Measurements from ENCODE around the gene RBM15. TPM values are rescaled to one million over a fixed set of nuclear protein-coding genes. Genes with fewer than 3 reads are reported as not detected.

The RBM15 gene
- total and polyA plus RNA-seq, 5 donors from 2014 or later = 7.5 to 53.3 (median 12.1) TPM

DNA sequence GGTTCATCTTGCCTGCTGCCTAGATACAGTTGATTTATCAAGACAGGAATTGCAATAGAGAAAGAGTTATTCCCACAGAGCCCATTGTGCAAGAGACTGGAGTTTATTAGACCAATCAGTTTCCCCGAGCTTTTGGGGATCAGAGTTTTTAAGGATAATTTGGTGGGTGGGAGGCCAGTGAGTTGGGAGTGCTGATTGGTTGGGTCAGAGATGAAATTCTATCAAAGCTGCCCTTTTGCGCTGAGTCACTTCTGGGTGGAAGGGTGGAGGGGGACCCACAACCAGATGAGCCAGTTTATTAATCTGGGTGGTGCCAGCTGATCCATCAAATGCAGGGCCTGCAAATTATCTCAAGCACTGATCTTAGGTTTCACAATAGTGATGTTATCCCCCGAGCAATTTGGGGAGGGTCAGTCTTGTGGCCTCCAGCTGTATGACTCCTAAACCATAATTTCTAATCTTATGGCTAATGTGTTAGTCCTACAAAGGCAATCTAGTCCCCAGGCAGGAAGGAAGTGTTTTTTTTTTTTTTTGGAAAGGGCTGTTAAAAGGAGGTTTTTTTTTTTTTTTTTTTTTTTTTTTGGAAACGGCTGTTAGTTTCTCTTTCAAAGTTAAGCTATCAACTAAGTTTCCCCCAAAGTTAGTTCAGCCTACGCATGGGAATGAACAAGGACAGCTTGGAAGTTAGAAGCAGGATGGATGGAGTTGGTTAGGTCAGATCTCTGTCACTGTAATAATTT, 44.2 kb downstream of the RBM15 start:
- Mint-ChIP-seq H3K4me3 (peak overlapping the region in 2 of 4 donors; percentile 14 to 37), H3K4me1 (peaks cover 4 to 14% (median 10%) of the 10 kb centered on the region in 4 donors), H3K9me3 (no peaks in the 10 kb centered on the region), H3K27ac (peak overlapping the region; percentile 27 to 78 (median 48)), H3K27me3 (no peaks in the 10 kb centered on the region), H3K36me3 (peaks cover 5% of the 10 kb centered on the region)
- Histone ChIP-seq H3K36me3 (ENCODE audit: control insufficient read depth, insufficient read depth, low read length) (no peaks in the 10 kb centered on the region), H3K4me1 (ENCODE audit: control insufficient read depth, insufficient read depth, low read length, poor library complexity, severe bottlenecking) (no peaks in the 10 kb centered on the region), H3K9me3 (ENCODE audit: control insufficient read depth in 2 of 2, low read length in 2 of 2) (no peaks in the 10 kb centered on the region), H3K27me3 (ENCODE audit: control insufficient read depth, insufficient read depth, low read length) (no peaks in the 10 kb centered on the region), H3K27ac (ENCODE audit: insufficient read depth, low read length, poor library complexity, severe bottlenecking) (no peak overlapping the region), H3K4me3 (ENCODE audit: low read depth, low read length) (peak overlapping the region; percentile 21)
- DNase-seq (peak in 1 of 3 donors; percentile 29), ATAC-seq (ENCODE audit: low read depth in 2 of 2) (no peak)

DNA sequence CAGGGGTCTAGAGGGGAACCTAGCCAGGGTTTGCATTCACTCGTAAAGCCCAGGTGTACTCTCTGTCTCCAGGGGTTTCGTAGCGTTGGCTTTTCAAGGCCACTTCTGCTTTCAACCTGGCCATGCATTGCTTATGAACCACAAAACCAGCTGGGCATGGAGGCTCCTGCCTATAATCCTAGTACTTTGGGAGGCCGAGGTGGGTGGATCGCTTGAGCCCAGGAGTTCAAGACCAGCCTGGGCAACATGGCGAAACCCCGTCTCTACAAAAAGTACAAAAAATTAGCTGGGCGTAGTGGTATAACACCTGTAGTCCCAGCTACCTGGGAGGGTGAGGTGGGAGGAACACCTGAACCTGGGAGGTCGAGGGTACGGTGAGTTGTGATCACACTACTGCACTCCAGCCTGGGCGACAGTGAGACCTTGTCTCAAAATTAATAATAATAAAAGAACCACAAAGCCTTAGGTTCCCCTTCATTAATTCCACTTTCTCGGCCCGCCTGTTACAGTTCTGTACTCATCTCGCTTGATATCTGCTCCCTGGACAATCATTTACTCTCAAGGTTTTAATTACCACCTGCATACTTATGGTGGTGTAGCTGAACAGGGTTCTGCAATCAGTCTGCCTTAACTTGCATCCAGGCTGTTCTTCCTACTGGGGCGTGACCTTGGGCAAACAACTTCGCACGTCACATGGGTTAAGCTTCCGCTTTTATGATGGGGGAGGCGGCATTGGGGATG, 45.6 kb downstream of the RBM15 start:
- H3K4me1 Mint-ChIP-seq = peaks cover 4 to 14% (median 10%) of the 10 kb centered on the region in 4 donors
- peak overlapping the region in 1 of 3 donors; percentile 48 for H3K27ac Mint-ChIP-seq
- no peak overlapping the region for H3K4me3 Mint-ChIP-seq
- H3K27me3 Mint-ChIP-seq = no peaks in the 10 kb centered on the region
- Histone ChIP-seq H3K36me3 (ENCODE audit: control insufficient read depth, insufficient read depth, low read length) (no peaks in the 10 kb centered on the region), H3K9me3 (ENCODE audit: control insufficient read depth in 2 of 2, low read length in 2 of 2) (no peaks in the 10 kb centered on the region), H3K4me3 (ENCODE audit: low read depth, low read length) (no peak overlapping the region), H3K27ac (ENCODE audit: insufficient read depth, low read length, poor library complexity, severe bottlenecking) (no peak overlapping the region), H3K4me1 (ENCODE audit: control insufficient read depth, insufficient read depth, low read length, poor library complexity, severe bottlenecking) (no peaks in the 10 kb centered on the region), H3K27me3 (ENCODE audit: control insufficient read depth, insufficient read depth, low read length) (no peaks in the 10 kb centered on the region)
- no peaks in the 10 kb centered on the region for H3K36me3 Mint-ChIP-seq
- DNase-seq (no peak), ATAC-seq (ENCODE audit: low read depth in 2 of 2) (peak; percentile 24 to 53)
- H3K9me3 Mint-ChIP-seq = no peaks in the 10 kb centered on the region

DNA sequence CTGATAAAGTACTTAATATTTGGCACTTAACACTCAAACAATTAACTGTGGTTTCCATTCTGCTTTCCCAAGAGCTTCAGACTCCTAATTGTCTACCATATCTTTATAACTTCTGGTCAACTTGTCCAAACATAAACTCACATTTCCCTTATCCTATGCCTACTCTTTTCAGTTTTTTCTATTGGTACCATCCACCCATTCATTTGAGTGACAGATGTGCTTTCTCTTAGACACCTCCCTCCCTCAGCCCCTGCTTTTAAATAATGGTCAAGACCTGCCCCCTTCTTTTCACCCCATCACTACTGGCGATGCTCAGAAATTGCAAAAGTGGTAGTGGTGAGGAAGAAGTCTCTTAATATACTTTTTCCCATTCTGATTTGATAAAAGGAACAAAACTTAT, 46.2 kb downstream of the RBM15 start:
- Histone ChIP-seq H3K9me3 (ENCODE audit: control insufficient read depth in 2 of 2, low read length in 2 of 2) (no peaks in the 10 kb centered on the region), H3K36me3 (ENCODE audit: control insufficient read depth, insufficient read depth, low read length) (no peaks in the 10 kb centered on the region), H3K27me3 (ENCODE audit: control insufficient read depth, insufficient read depth, low read length) (no peaks in the 10 kb centered on the region), H3K27ac (ENCODE audit: insufficient read depth, low read length, poor library complexity, severe bottlenecking) (no peak overlapping the region), H3K4me1 (ENCODE audit: control insufficient read depth, insufficient read depth, low read length, poor library complexity, severe bottlenecking) (no peaks in the 10 kb centered on the region), H3K4me3 (ENCODE audit: low read depth, low read length) (no peak overlapping the region)
- no peaks in the 10 kb centered on the region for H3K36me3 Mint-ChIP-seq
- H3K27me3 Mint-ChIP-seq = no peaks in the 10 kb centered on the region
- no peaks in the 10 kb centered on the region for H3K9me3 Mint-ChIP-seq
- no peak for ATAC-seq (ENCODE audit: low read depth in 2 of 2)
- DNase-seq = no peak
- no peak overlapping the region for H3K4me3 Mint-ChIP-seq
- H3K27ac Mint-ChIP-seq = peak overlapping the region in 1 of 3 donors; percentile 44
- peaks cover 4 to 14% (median 10%) of the 10 kb centered on the region in 4 donors for H3K4me1 Mint-ChIP-seq

DNA sequence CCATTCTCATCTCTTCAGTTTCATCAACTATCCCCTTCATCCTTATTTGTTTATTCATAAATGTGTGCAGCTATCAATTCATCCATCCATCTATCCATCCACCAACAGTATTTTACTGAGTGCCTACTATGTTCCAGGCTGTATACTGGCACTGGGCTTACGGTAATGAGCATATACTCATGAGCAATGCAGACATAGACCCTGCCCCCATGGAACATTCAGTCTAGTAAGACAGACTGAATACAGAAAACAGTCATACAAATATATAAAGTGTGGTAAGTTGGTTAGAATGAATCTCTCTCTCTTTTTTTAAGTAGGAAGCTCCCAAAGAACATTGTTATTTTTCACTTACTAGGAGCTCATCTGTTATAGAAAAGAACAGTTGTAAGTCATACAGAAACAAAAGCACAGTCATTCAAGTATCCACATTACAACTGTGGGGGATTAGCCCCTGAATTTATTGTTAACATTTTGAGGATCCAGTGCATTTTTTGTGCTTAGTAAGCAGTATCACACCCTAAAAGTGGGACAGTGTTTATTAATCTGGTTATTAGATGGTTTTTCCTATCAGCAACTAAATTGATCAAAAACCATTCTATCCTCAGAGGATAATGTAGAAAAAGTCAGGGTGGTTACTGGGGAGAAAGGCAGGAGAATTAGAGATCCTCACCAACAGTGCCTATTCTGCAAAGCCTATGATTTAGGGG, 48.0 kb downstream of the RBM15 start:
- Mint-ChIP-seq H3K27me3 (no peaks in the 10 kb centered on the region), H3K4me3 (peak overlapping the region in 1 of 4 donors; percentile 5), H3K9me3 (no peaks in the 10 kb centered on the region), H3K36me3 (no peaks in the 10 kb centered on the region), H3K4me1 (peaks cover 4 to 14% (median 10%) of the 10 kb centered on the region in 4 donors), H3K27ac (no peak overlapping the region)
- no peaks in the 10 kb centered on the region for H3K4me1 ChIP-seq (ENCODE audit: control insufficient read depth, insufficient read depth, low read length, poor library complexity, severe bottlenecking)
- H3K9me3 ChIP-seq (ENCODE audit: control insufficient read depth in 2 of 2, low read length in 2 of 2) = no peaks in the 10 kb centered on the region
- ATAC-seq (ENCODE audit: low read depth in 2 of 2) (no peak), DNase-seq (no peak)
- no peaks in the 10 kb centered on the region for H3K36me3 ChIP-seq (ENCODE audit: control insufficient read depth, insufficient read depth, low read length)
- H3K27me3 ChIP-seq (ENCODE audit: control insufficient read depth, insufficient read depth, low read length) = no peaks in the 10 kb centered on the region
- no peak overlapping the region for H3K27ac ChIP-seq (ENCODE audit: insufficient read depth, low read length, poor library complexity, severe bottlenecking)
- no peak overlapping the region for H3K4me3 ChIP-seq (ENCODE audit: low read depth, low read length)

DNA sequence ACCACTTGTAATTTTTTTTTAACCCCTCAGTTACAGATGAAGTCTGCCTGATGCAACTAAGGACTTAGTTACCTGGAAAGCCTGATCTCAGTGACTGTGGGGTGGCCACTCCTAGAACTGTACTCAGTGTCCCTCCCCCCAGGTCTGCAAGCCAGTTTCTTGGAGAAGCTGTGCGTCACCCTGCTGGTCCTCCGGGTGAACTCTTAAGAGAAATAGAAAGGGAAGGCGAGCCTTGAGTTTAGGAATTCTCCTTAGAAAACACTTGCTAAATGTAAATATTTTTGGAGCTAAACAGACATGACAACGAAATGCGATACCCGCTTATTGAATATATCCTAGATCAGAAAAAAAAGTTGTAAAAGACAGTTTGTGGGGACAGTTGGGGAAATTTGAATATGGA, 50.9 kb downstream of the RBM15 start:
- Histone ChIP-seq H3K9me3 (ENCODE audit: control insufficient read depth in 2 of 2, low read length in 2 of 2) (no peaks in the 10 kb centered on the region), H3K27me3 (ENCODE audit: control insufficient read depth, insufficient read depth, low read length) (no peaks in the 10 kb centered on the region), H3K4me3 (ENCODE audit: low read depth, low read length) (no peak overlapping the region), H3K4me1 (ENCODE audit: control insufficient read depth, insufficient read depth, low read length, poor library complexity, severe bottlenecking) (no peaks in the 10 kb centered on the region), H3K36me3 (ENCODE audit: control insufficient read depth, insufficient read depth, low read length) (peaks cover 6% of the 10 kb centered on the region), H3K27ac (ENCODE audit: insufficient read depth, low read length, poor library complexity, severe bottlenecking) (no peak overlapping the region)
- Mint-ChIP-seq H3K27ac (no peak overlapping the region), H3K4me3 (no peak overlapping the region), H3K36me3 (peaks cover 5% of the 10 kb centered on the region), H3K27me3 (no peaks in the 10 kb centered on the region), H3K4me1 (peaks cover 0 to 2% (median 0%) of the 10 kb centered on the region in 4 donors), H3K9me3 (no peaks in the 10 kb centered on the region)
- ATAC-seq (ENCODE audit: low read depth in 2 of 2) = no peak
- no peak for DNase-seq

DNA sequence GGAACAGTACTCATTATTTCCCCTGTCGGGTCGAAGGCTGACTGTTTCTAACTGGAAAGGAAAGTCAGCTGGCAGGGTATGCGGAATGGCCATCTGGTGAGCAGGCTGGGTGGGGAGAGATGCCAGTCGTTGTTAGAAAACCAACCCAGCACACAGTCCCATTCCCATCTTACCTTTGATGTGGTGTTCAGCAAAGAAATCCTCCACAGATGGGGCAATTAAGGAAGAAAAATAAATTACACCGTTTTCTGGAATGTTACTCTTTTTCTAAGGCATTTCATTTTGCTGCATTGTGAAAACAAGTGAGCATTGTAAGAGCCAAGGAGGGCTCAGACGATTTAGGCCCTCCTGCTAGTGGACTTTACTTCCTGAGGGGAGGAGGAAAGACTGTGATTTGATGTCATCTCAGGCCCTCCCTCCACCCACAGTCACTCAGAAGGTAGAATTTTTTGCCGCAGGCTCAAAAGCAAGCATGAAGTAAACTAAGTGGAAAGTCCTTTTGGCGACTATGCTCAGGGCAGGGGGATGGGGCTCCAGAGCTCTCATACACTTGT, 51.6 kb downstream of the RBM15 start, which contains the start of gene SLC16A4:
Gene SLC16A4 (minus strand): TSS at position 335 of the 554 bp plus-strand sequence. CDS start 1,703 bp downstream, outside the sequence.
- H3K4me1 Mint-ChIP-seq = peaks cover 0 to 2% (median 0%) of the 10 kb centered on the region in 4 donors
- Histone ChIP-seq H3K27ac (ENCODE audit: insufficient read depth, low read length, poor library complexity, severe bottlenecking) (no peak within 1 kb of the TSS), H3K9me3 (ENCODE audit: control insufficient read depth in 2 of 2, low read length in 2 of 2) (no peaks in the 10 kb centered on the region), H3K36me3 (ENCODE audit: control insufficient read depth, insufficient read depth, low read length) (peaks cover 6% of the 10 kb centered on the region), H3K27me3 (ENCODE audit: control insufficient read depth, insufficient read depth, low read length) (no peaks in the 10 kb centered on the region), H3K4me1 (ENCODE audit: control insufficient read depth, insufficient read depth, low read length, poor library complexity, severe bottlenecking) (no peaks in the 10 kb centered on the region), H3K4me3 (ENCODE audit: low read depth, low read length) (no peak within 1 kb of the TSS)
- peaks cover 8% of the 10 kb centered on the region for H3K36me3 Mint-ChIP-seq
- ATAC-seq (ENCODE audit: low read depth in 2 of 2) (no peak), DNase-seq (no peak)
- no peaks in the 10 kb centered on the region for H3K27me3 Mint-ChIP-seq
- H3K4me3 Mint-ChIP-seq = no peak within 1 kb of the TSS
- no peaks in the 10 kb centered on the region for H3K9me3 Mint-ChIP-seq
- H3K27ac Mint-ChIP-seq = no peak within 1 kb of the TSS

DNA sequence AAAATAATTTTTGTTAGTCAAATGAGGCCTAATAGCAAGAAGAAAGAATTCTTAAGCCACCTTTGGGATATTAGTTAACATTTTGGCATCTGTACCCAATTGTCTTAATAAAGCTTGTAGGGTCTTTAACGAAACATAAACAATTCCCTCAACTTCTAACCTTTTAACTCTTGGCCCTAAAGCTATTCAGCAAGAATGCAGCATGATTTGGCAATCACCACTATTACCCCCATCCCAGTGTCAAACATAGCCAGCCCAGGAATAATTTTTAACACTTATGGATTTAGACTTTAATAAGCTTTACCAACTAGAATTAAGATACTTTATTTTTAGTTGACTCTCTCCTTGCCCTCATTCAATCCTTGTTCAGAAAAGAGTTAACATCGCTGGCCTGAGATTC, 54.1 kb downstream of the RBM15 start:
- Mint-ChIP-seq H3K9me3 (no peaks in the 10 kb centered on the region), H3K4me3 (no peak overlapping the region)
- no peaks in the 10 kb centered on the region for H3K4me1 ChIP-seq (ENCODE audit: control insufficient read depth, insufficient read depth, low read length, poor library complexity, severe bottlenecking)

More for the DNA sequence above, 54.1 kb downstream of the RBM15 start:
- no peaks in the 10 kb centered on the region for H3K4me1 Mint-ChIP-seq
- no peaks in the 10 kb centered on the region for H3K9me3 ChIP-seq (ENCODE audit: control insufficient read depth in 2 of 2, low read length in 2 of 2)
- H3K4me3 ChIP-seq (ENCODE audit: low read depth, low read length) = no peak overlapping the region
- ATAC-seq (ENCODE audit: low read depth in 2 of 2) (no peak), DNase-seq (no peak)
- no peak overlapping the region for H3K27ac Mint-ChIP-seq
- no peaks in the 10 kb centered on the region for H3K27me3 Mint-ChIP-seq
- H3K36me3 Mint-ChIP-seq = peaks cover 14% of the 10 kb centered on the region
- no peaks in the 10 kb centered on the region for H3K27me3 ChIP-seq (ENCODE audit: control insufficient read depth, insufficient read depth, low read length)
- peaks cover 6% of the 10 kb centered on the region for H3K36me3 ChIP-seq (ENCODE audit: control insufficient read depth, insufficient read depth, low read length)
- no peak overlapping the region for H3K27ac ChIP-seq (ENCODE audit: insufficient read depth, low read length, poor library complexity, severe bottlenecking)

Measured in CD4-positive, CD25-positive, alpha-beta regulatory T cell (primary cell).